Activated T-helper 17 cell treated with anti-CD3 and anti-CD28 coated beads, Interleukin-2, amount 50 U/mL, for 72 hours (primary cell): ENCODE results near the gene EVI5. TPM values are rescaled to one million over a fixed set of nuclear protein-coding genes. Genes with fewer than 3 reads are reported as not detected.

ENCODE experiments used
- ATAC-seq: fragments of 150-1000 bp; cut with Tn5 transposase; replicated peaks from 2 replicates; pipeline ENCODE4 v1.10.0; 2021; ENCODE audit warnings: mild to moderate bottlenecking, moderate library complexity
- H3K27ac Mint-ChIP-seq: one replicate; pipeline ENCODE4 v1.8.0; 2022; ENCODE audit warnings: mixed read lengths
- H3K27me3 Mint-ChIP-seq: one replicate; pipeline ENCODE4 v1.8.0; 2022; ENCODE audit warnings: mixed read lengths
- H3K36me3 Mint-ChIP-seq: one replicate; pipeline ENCODE4 v1.8.0; 2022; ENCODE audit warnings: low read depth, mild to moderate bottlenecking, mixed read lengths
- H3K4me1 Mint-ChIP-seq: one replicate; pipeline ENCODE4 v1.8.0; 2022; ENCODE audit warnings: mixed read lengths
- H3K4me3 Mint-ChIP-seq: one replicate; pipeline ENCODE4 v1.8.0; 2022; ENCODE audit warnings: mild to moderate bottlenecking, mixed read lengths
- H3K9me3 Mint-ChIP-seq: one replicate; pipeline ENCODE4 v1.8.0; 2022; ENCODE audit warnings: mixed read lengths
- total RNA-seq, 2 donors: library from RNA; stranded (reverse); gene quantifications; one replicate each; pipeline ENCODE4 v1.2.3, GENCODE V29; 2022

The EVI5 gene
- total RNA-seq, 2 donors from 2014 or later: 7.7 to 31.8 TPM

DNA sequence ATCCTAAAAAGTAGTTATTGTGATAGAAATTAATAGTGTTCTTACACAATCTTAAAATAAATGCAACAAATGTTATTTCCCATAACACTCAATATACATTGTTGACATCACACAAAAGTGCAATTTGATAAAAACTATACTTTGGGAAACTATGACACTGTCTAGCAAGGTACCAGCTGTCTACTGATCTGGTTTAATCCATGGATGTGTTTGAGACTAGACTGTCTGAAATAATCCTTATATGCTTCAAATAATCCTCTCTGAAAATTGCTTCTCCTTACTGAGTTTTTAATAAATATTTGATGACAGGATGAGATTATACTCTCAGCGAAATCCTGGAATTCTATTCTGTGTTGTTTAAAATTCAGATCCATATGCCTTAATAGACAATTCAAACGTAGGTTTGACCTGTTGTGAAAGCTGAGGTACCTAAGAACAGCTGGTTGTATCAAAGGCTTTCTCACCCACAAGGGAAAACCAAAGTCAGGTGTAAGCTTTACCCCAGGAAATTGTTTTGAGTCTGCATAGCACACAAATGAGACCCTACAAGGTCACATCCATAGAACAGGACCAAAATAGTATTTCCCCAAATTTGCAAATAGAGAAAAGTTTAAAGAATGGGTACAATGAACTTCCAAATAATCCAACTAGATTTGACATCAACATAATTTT lies 289.4 kb downstream of the EVI5 start:
- H3K27ac Mint-ChIP-seq: no peak overlapping the region
- no peak for ATAC-seq
- peaks cover 7% of the 10 kb centered on the region for H3K4me1 Mint-ChIP-seq
- H3K4me3 Mint-ChIP-seq: no peak overlapping the region
- no peaks in the 10 kb centered on the region for H3K9me3 Mint-ChIP-seq
- H3K36me3 Mint-ChIP-seq: no peaks in the 10 kb centered on the region
- no peaks in the 10 kb centered on the region for H3K27me3 Mint-ChIP-seq

DNA sequence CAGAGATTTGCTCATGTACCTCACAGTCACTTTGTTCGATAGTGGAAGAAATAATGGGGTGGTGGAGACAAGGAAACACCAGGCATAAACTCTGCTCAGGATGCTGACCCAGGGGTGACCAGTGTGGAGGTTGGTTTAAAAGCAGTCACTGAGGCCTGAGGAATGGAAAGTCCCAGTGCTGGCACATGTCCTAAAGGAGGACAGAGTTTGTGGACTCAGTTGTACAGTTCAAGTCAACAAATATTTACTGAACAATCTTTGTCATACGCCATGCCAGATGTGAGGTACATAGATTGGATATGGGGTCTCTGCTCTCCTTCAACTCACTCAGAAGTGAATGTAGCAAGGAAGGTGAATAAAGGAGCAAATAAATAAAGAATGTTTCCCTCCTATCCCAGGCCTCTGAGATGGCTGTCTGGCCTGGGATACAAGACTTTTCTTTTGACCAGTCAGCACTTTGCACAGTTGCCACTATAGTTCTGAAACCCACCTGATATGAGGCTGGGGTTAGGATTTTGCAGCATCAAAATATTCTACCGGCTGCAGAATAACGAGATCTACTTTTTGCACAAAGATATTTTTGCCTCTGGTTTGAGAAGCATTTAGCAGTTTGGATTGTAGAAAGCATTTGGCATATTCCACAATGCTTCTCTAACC lies 290.3 kb downstream of the EVI5 start:
- H3K27me3 Mint-ChIP-seq: no peaks in the 10 kb centered on the region
- H3K36me3 Mint-ChIP-seq: no peaks in the 10 kb centered on the region
- H3K27ac Mint-ChIP-seq: no peak overlapping the region
- peaks cover 7% of the 10 kb centered on the region for H3K4me1 Mint-ChIP-seq
- H3K4me3 Mint-ChIP-seq: no peak overlapping the region
- ATAC-seq: no peak
- H3K9me3 Mint-ChIP-seq: no peaks in the 10 kb centered on the region

DNA sequence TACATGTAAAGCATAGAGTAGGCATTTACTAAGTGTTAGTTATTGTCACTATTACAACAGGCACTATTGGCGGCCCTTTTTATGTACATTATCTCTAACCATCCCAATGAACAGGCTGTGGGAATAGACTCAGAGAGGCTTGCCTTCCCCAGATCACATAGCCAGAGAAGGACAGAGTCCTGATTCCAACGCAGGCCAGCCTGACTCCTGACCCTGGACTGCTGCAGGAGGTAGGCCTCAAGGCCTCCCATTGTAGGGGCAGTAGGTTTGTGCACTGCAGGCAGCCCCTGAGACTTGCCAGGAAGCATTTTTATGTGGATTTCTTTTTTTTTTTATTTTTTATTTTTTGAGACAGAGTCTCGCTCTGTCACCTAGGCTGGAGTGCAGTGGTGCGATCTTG lies 291.8 kb downstream of the EVI5 start:
- Mint-ChIP-seq H3K9me3 (no peaks in the 10 kb centered on the region), H3K4me1 (peaks cover 10% of the 10 kb centered on the region), H3K27me3 (no peaks in the 10 kb centered on the region), H3K36me3 (no peaks in the 10 kb centered on the region), H3K4me3 (no peak overlapping the region), H3K27ac (no peak overlapping the region)
- ATAC-seq: no peak

DNA sequence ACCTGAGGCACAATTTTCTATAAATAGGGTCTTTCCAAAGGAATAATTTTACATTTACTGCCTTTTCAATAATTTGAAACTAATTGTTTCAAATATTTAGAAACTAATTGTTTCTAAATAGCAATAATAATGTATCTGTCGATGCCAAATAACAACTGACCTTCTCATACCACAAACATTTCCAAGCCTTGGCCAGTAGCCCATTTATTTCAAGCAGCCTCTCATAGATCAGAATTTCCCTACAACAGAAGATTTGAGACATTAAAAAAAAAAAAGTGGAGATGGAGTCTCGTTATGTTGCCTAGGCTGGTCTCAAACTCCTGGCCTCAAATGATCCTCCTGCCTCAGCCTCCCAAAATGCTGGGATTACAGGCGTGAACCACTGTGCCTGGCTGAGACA lies 296.1 kb downstream of the EVI5 start:
- Mint-ChIP-seq H3K27me3 (no peaks in the 10 kb centered on the region), H3K4me3 (peak overlapping the region; percentile 99), H3K27ac (no peak overlapping the region), H3K36me3 (peaks cover 20% of the 10 kb centered on the region), H3K4me1 (peaks cover 8% of the 10 kb centered on the region), H3K9me3 (no peaks in the 10 kb centered on the region)
- ATAC-seq: no peak

DNA sequence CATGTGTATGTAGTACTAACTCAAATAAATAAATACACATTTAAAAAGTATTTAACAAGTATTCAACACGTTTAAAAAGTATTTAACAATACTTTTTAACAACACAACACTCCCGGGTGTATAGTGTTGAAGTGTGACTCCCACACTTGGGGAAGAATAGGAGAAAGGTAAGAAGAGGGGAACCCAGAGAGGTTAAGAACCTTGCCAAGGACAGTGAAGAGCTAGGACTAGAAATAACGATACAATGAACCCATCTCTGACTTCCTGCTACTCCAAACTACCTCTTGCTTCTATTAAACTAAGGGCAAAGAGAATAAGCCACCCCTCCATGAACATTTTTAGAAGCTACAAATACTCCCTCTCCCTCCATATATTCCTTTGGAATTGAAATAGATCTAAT lies 296.5 kb downstream of the EVI5 start:
- ATAC-seq: no peak
- peak overlapping the region; percentile 12 for H3K27ac Mint-ChIP-seq
- peaks cover 25% of the 10 kb centered on the region for H3K36me3 Mint-ChIP-seq
- H3K4me1 Mint-ChIP-seq: peaks cover 8% of the 10 kb centered on the region
- no peaks in the 10 kb centered on the region for H3K27me3 Mint-ChIP-seq
- H3K4me3 Mint-ChIP-seq: peak overlapping the region; percentile 99
- no peaks in the 10 kb centered on the region for H3K9me3 Mint-ChIP-seq

DNA sequence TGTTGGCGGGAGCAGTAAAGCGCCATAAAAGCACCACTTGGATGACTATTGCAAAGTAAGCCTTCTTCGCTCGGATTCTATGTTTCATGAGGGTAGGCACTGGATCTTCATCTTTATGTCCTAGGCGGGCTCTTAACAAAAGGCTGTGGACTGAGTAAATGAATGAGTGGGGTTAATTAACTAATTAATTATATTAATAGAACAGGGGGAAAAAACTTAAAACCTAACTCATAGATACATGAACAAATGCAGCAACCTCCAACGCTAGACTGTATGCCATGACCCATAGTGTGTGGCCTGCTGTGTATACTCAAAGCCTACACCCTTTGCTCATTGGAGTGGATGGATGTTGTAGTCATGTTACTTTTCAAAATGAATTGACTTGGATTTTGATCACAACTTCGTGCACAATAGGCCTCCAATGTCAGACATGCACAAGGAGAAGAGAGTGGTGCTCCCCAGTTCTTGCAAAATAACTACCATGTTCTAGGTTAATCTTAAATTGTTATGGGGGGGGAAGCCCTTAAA lies 297.8 kb downstream of the EVI5 start:
- Mint-ChIP-seq H3K4me1 (peaks cover 8% of the 10 kb centered on the region), H3K27me3 (no peaks in the 10 kb centered on the region), H3K36me3 (peaks cover 37% of the 10 kb centered on the region), H3K4me3 (peak overlapping the region; percentile 99), H3K27ac (peak overlapping the region; percentile 72), H3K9me3 (no peaks in the 10 kb centered on the region)
- ATAC-seq: no peak

DNA sequence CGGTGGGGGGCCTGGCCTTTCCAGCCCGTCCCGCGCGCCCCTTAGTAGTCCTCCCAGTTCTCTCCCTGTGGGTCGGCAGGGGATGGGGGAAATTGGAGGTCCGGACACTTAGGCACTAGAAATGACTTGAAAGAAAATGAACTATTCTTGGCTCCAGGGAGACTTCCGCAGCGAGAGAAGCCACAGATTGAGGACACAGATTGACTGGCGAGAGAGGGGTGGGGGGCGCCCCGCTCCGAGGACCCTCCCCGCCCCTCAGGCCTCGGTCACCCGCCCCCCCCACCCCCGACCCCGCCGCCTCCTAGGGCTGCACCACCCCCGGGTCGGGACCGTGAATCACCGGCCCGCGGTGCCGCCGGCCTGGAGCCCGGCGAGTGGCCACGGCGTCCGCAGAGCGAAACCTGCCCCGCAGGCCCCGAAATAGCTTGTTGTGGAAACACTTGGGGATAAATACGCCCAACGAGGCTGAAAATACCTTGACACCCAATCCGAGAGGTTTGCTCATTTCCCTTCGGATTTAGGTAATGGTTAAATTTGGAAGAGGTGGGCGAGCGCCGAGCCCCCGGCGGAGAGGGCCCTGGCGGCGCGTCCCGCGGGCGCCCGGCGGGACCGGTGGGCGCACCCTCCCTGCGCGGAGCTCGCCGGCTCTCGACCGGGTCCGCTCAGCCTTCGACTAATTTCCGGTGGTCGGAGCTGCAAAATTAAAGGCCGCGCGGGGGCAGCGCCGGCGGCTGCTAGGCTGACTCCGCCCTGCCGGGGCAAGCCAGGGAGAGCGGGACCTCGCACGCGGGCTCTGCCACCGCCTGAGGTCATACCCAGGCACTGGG lies 298.4 kb downstream of the EVI5 start, which contains the start of gene GFI1:
Gene GFI1 (minus strand): TSS at position 675 of the 827 bp plus-strand sequence. CDS start 3,438 bp downstream, outside the sequence.
- H3K4me3 Mint-ChIP-seq: peak within 1 kb of the TSS; percentile 99
- no peaks in the 10 kb centered on the region for H3K27me3 Mint-ChIP-seq
- H3K4me1 Mint-ChIP-seq: peaks cover 8% of the 10 kb centered on the region
- no peaks in the 10 kb centered on the region for H3K9me3 Mint-ChIP-seq
- peak within 1 kb of the TSS; percentile 98 for H3K27ac Mint-ChIP-seq
- peak; percentile 59 for ATAC-seq
- peaks cover 44% of the 10 kb centered on the region for H3K36me3 Mint-ChIP-seq

DNA sequence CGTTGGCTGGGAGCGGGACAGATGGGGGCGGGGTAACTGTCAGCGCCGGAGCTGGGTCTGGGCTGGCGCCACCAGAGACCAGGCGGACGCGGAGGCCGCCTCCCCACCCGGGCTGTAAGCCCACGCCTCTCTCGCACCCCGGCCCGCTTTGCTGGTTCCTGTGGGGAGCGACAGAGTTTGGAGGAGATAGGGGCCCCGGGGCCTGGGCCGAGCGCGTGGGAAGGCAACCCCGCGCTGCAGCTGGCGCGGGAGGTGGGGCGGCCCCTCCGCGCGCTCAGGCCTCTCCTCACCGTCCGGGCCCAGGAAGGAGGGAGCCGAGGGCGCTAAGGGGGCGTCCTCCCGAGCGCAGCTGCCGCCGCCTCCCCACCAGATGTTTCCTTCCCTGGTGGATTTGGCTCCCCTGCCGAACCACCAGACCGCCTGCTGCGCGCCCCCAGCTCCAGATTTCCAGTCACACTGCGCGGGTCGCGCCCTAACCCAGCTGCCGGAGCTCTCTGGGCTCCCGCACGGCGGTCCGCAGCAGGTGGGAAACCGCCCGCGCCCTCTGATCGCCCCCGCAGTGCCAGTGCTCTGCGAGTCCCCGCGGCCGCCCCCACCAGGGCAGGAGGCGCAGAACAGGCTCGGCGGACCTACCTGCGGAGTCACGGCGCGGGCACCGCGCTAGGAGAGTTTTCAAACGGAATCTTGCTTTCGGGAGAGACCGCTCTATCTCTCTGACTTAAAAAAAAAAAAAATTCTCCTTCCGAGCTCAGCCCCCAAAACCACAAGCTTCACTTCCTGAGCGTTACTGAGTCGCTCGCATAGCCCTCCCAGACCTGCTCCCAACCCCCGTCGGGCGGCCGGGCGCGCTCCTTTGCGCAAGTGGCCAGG lies 299.3 kb downstream of the EVI5 start:
- Mint-ChIP-seq H3K36me3 (peaks cover 51% of the 10 kb centered on the region), H3K4me1 (peaks cover 8% of the 10 kb centered on the region), H3K27me3 (no peaks in the 10 kb centered on the region), H3K9me3 (no peaks in the 10 kb centered on the region), H3K4me3 (peak overlapping the region; percentile 99), H3K27ac (peak overlapping the region; percentile 98)
- ATAC-seq: peak; percentile 53

DNA sequence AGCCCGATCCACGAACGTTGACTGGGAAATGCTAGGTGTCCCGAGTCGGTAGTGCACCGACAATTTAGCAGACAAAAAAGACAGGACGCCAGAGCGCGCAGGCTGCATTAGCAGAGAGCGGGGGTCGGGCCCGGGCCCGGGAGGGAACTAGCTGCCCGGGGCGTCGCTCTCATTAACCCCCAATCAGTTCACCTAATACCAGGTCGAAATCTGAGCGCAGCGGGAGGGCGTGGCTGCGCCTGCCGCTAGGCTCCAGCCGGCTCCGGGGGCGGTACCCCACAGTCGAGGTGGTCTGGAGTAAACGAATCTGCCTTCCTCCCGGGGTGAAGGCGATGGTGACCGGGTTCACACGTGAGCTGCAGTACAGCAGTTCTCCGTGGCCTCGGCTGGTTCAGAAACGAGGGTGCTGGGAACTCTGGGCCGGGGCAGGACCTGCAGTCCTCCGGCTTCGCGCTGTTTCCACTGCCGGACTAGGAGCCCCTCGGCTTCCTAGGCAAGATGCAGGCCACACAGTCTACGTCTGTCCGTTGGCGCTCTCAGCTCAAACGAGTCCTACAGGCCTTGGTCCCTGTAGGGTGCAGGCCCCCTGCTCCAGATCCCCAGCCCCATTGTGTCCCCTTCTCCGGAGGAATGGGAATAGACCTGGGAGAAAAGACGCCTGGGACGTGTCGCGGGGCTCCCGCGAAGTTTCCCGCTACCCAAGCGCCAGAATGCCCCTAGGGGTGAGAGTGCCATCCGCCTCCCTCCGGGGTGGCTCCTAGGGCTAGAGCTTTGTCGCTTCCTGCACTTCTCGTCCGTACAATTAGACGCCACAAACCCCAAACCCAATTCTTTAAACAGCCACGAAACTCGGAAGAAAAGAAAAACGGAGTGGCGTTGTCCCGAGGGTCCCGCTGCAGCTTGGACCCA lies 300.2 kb downstream of the EVI5 start:
- H3K9me3 Mint-ChIP-seq: no peaks in the 10 kb centered on the region
- no peaks in the 10 kb centered on the region for H3K27me3 Mint-ChIP-seq
- H3K27ac Mint-ChIP-seq: peak overlapping the region; percentile 98
- H3K4me1 Mint-ChIP-seq: peaks cover 12% of the 10 kb centered on the region
- peaks cover 58% of the 10 kb centered on the region for H3K36me3 Mint-ChIP-seq
- peak; percentile 16 for ATAC-seq
- H3K4me3 Mint-ChIP-seq: peak overlapping the region; percentile 99

DNA sequence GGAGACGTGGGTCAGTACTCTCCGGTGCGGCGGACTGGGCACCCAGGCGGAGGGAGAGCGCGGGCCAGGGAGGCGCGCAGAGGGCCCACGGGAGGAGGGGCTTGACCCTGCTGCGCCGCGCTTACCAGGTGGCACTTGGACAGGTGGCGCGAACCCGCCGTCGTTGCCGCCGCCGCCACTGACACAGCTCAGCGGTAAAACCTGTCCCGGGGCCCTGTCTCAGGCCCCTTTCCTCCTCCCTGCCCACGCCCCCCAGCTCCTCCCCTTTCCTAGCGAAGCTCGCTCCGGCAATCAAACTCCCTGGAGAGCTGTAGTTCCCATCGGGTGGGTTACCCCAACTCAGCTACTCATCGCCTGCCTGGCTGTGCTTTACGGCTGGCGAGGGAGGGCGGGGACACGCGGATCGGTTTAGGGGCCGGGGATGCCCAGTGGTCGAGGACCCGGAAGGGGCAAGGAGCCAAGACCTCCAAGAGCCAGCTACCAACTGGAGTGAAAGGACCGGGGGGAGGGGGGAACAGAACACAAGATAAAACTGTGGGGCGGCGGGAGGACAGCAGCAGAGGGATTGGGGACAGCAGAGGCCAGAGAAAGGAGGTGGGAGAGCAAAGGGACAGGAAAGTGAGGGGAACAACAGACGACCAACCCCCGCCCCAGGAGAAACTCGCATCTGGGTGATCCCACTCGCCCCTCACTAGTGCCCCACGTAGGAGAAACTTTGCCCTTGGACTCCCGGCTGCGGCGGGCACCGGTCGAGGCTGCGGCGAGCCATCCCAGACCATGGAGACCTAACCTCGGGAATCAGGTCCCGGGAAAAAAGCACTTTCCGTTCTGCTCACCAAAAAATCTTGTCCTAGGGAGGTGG lies 301.1 kb downstream of the EVI5 start:
- H3K36me3 Mint-ChIP-seq: peaks cover 66% of the 10 kb centered on the region
- ATAC-seq: peak; percentile 4

DNA sequence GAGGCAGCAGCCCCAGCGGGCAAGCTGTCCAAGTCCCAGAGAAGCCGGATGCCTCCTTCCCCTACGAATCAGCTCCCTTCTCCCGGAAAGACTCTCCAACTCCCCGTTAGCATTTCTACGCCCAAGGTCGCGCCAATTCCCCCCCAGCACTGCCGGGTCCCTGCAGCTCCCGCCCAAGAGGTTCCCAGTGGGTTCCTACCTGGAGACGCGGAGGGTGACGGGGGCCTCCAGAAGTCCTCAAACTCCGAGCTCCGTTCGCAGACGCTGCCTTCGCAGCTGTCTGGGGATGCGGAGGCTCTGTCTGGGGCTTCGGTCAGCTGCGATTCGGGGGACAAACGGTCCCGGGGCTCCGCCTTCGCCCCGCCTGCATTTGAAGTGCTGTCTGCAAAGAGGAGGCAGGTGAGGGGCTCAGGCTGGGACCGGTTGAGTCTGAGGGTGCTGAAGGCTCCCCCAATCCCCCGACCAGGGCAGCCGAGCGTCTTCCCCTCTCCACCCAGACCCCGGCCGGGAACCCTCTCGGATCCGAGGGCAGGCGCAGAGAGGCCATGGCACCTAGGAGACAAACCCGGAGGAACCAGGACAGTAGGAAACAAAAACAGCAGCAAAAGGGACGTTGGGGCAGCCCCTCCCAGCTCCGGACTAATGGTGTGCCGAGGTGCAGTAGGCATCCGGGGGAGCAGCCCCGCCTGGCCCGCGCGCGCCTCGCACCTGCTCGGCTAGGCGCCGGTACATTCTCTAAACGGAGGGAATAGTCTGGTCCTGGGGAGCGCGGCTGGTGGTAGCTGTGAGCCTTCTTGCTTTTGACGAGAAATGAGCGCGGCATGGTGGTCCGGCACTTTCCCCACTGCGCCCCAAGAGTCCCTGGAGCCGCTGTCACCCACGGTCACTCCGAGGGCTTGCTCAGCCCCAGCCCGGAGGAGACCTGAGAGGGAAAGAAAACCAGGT lies 302.0 kb downstream of the EVI5 start:
- H3K36me3 Mint-ChIP-seq: peaks cover 75% of the 10 kb centered on the region
- peaks cover 25% of the 10 kb centered on the region for H3K4me1 Mint-ChIP-seq
- peak overlapping the region; percentile 98 for H3K27ac Mint-ChIP-seq
- no peak for ATAC-seq
- H3K4me3 Mint-ChIP-seq: peak overlapping the region; percentile 99
- no peaks in the 10 kb centered on the region for H3K9me3 Mint-ChIP-seq
- no peaks in the 10 kb centered on the region for H3K27me3 Mint-ChIP-seq

More for the DNA sequence above, 301.1 kb downstream of the EVI5 start:
- peak overlapping the region; percentile 98 for H3K27ac Mint-ChIP-seq
- H3K4me3 Mint-ChIP-seq: peak overlapping the region; percentile 99
- H3K27me3 Mint-ChIP-seq: no peaks in the 10 kb centered on the region
- H3K4me1 Mint-ChIP-seq: peaks cover 16% of the 10 kb centered on the region
- no peaks in the 10 kb centered on the region for H3K9me3 Mint-ChIP-seq
